ENCODE results near the gene SAMD11. TPM values are rescaled to one million over a fixed set of nuclear protein-coding genes. Genes with fewer than 3 reads are reported as not detected.
A peak's percentile ranks its signal among the peaks of the same experiment; 100 is the strongest.

Gene SAMD11
- total and polyA plus RNA-seq, 10 of the 15 experiments (the other 5 are each of a cell fraction or from before 2014, with no cell fraction given), result 0.04 to 0.31 (median 0.19) TPM; not detected in 6

DNA sequence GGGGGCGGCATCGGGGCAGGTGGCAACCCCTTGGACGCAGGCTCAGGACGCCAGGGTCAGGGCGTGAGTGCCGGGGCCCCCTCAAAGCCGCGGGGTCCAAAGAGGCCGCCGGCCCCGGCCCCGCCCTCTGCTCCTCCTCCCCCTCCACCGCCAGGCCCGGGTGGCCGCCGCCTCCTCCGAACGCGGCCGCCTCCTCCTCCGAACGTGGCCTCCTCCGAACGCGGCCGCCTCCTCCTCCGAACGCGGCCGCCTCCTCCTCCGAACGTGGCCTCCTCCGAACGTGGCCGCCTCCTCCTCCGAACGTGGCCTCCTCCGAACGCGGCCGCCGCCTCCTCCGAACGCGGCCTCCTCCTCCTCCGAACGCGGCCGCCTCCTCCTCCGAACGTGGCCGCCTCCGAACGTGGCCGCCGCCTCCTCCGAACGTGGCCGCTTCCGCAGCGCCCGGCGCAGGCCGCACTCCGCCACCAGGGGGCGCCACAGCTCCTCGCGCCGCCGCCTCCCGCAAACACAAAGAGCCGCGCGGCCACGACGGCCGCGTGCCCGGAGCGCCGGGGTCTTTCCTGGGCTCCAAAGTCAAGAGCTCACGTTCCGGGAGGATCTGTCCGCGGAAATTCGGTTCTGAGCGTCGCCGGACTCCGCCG lies 19.3 kb upstream of the SAMD11 start (continued):
- TF ChIP-seq POU2F2 (IDR thresholded peaks at IDR 0.05; ENCODE audit: borderline replicate concordance, low read depth, low read length) (peak; percentile 47; the same call in 1 of the 3 replicates), ESRRA (IDR thresholded peaks at IDR 0.05; ENCODE audit: low read length) (0 out of 2 replicates have a peak, but pooled peaks have one; percentile 11), SMC3 (IDR thresholded peaks at IDR 0.05; ENCODE audit: borderline replicate concordance, low read length) (peak; percentile 47; the same call in 1 of the 2 replicates), CBX3 (IDR thresholded peaks at IDR 0.05; ENCODE audit: borderline replicate concordance, low read depth) (no peak), CBX5 (IDR thresholded peaks at IDR 0.05; ENCODE audit: low read depth) (no peak), NBN (IDR thresholded peaks at IDR 0.05) (no peak), NFXL1 (IDR thresholded peaks at IDR 0.05; ENCODE audit: borderline replicate concordance) (no peak), CEBPB (IDR thresholded peaks at IDR 0.05; ENCODE audit: borderline replicate concordance in 1 of 2, low read depth in 2 of 2, low read length in 2 of 2) (no peak), ZNF207 (IDR thresholded peaks at IDR 0.05; ENCODE audit: borderline replicate concordance) (no peak), TBL1XR1 (IDR thresholded peaks at IDR 0.05; ENCODE audit: low read depth, low read length) (no peak), SREBF2 (IDR thresholded peaks at IDR 0.05; ENCODE audit: low read length) (no peak), IKZF2 (IDR thresholded peaks at IDR 0.05) (no peak), CREB1 (IDR thresholded peaks at IDR 0.05; ENCODE audit: low read depth) (no peak), NRF1 (conservative IDR thresholded peaks at IDR 0.05; ENCODE audit: low read depth, low read length) (no peak)
- TF ChIP-seq, protein P1, sequence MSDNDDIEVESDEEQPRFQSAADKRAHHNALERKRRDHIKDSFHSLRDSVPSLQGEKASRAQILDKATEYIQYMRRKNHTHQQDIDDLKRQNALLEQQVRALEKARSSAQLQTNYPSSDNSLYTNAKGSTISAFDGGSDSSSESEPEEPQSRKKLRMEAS (IDR thresholded peaks at IDR 0.05; ENCODE audit: low read depth, low read length), result peak; percentile 73; the same call in 1 of the 2 replicates
- TF ChIP-seq, protein P2, sequence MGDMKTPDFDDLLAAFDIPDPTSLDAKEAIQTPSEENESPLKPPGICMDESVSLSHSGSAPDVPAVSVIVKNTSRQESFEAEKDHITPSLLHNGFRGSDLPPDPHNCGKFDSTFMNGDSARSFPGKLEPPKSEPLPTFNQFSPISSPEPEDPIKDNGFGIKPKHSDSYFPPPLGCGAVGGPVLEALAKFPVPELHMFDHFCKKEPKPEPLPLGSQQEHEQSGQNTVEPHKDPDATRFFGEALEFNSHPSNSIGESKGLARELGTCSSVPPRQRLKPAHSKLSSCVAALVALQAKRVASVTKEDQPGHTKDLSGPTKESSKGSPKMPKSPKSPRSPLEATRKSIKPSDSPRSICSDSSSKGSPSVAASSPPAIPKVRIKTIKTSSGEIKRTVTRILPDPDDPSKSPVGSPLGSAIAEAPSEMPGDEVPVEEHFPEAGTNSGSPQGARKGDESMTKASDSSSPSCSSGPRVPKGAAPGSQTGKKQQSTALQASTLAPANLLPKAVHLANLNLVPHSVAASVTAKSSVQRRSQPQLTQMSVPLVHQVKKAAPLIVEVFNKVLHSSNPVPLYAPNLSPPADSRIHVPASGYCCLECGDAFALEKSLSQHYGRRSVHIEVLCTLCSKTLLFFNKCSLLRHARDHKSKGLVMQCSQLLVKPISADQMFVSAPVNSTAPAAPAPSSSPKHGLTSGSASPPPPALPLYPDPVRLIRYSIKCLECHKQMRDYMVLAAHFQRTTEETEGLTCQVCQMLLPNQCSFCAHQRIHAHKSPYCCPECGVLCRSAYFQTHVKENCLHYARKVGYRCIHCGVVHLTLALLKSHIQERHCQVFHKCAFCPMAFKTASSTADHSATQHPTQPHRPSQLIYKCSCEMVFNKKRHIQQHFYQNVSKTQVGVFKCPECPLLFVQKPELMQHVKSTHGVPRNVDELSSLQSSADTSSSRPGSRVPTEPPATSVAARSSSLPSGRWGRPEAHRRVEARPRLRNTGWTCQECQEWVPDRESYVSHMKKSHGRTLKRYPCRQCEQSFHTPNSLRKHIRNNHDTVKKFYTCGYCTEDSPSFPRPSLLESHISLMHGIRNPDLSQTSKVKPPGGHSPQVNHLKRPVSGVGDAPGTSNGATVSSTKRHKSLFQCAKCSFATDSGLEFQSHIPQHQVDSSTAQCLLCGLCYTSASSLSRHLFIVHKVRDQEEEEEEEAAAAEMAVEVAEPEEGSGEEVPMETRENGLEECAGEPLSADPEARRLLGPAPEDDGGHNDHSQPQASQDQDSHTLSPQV (IDR thresholded peaks at IDR 0.05), result peak; percentile 67
- TF ChIP-seq, protein P3, sequence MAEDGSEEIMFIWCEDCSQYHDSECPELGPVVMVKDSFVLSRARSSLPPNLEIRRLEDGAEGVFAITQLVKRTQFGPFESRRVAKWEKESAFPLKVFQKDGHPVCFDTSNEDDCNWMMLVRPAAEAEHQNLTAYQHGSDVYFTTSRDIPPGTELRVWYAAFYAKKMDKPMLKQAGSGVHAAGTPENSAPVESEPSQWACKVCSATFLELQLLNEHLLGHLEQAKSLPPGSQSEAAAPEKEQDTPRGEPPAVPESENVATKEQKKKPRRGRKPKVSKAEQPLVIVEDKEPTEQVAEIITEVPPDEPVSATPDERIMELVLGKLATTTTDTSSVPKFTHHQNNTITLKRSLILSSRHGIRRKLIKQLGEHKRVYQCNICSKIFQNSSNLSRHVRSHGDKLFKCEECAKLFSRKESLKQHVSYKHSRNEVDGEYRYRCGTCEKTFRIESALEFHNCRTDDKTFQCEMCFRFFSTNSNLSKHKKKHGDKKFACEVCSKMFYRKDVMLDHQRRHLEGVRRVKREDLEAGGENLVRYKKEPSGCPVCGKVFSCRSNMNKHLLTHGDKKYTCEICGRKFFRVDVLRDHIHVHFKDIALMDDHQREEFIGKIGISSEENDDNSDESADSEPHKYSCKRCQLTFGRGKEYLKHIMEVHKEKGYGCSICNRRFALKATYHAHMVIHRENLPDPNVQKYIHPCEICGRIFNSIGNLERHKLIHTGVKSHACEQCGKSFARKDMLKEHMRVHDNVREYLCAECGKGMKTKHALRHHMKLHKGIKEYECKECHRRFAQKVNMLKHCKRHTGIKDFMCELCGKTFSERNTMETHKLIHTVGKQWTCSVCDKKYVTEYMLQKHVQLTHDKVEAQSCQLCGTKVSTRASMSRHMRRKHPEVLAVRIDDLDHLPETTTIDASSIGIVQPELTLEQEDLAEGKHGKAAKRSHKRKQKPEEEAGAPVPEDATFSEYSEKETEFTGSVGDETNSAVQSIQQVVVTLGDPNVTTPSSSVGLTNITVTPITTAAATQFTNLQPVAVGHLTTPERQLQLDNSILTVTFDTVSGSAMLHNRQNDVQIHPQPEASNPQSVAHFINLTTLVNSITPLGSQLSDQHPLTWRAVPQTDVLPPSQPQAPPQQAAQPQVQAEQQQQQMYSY (CRISPR knock-in tag; IDR thresholded peaks at IDR 0.05), result no peak
- TF ChIP-seq, protein P4, sequence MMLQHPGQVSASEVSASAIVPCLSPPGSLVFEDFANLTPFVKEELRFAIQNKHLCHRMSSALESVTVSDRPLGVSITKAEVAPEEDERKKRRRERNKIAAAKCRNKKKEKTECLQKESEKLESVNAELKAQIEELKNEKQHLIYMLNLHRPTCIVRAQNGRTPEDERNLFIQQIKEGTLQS (IDR thresholded peaks at IDR 0.05; ENCODE audit: borderline replicate concordance, extremely low read depth, low read depth, low read length), result no peak
- TF ChIP-seq, protein P5, sequence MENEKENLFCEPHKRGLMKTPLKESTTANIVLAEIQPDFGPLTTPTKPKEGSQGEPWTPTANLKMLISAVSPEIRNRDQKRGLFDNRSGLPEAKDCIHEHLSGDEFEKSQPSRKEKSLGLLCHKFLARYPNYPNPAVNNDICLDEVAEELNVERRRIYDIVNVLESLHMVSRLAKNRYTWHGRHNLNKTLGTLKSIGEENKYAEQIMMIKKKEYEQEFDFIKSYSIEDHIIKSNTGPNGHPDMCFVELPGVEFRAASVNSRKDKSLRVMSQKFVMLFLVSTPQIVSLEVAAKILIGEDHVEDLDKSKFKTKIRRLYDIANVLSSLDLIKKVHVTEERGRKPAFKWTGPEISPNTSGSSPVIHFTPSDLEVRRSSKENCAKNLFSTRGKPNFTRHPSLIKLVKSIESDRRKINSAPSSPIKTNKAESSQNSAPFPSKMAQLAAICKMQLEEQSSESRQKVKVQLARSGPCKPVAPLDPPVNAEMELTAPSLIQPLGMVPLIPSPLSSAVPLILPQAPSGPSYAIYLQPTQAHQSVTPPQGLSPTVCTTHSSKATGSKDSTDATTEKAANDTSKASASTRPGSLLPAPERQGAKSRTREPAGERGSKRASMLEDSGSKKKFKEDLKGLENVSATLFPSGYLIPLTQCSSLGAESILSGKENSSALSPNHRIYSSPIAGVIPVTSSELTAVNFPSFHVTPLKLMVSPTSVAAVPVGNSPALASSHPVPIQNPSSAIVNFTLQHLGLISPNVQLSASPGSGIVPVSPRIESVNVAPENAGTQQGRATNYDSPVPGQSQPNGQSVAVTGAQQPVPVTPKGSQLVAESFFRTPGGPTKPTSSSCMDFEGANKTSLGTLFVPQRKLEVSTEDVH (IDR thresholded peaks at IDR 0.05; ENCODE audit: low read depth, partially characterized antibody), result no peak
